Measurements from ENCODE around the gene DNAH9.

Gene DNAH9

DNA sequence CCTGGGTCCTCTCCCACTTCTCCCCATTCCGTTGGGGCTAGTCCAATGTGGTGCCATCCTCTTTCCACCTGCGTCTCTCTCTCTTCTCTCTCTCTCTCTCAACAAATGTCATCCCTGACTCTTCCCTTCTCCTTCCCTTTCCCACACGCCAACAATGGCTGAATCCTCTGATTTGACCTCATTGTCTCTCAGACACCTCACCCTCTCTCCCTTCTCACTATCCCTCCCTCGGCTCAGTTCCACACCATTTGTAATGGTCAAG is 399.6 kb downstream of the DNAH9 start:
- no peaks in the 10 kb centered on the region for H3K27me3 Mint-ChIP-seq
- H3K4me3 Mint-ChIP-seq: peak overlapping the region; percentile 95
- H3K27ac Mint-ChIP-seq: peak overlapping the region; percentile 91
- peaks cover 29% of the 10 kb centered on the region for H3K4me1 Mint-ChIP-seq
- peaks cover 2% of the 10 kb centered on the region for H3K36me3 Mint-ChIP-seq
- H3K9me3 Mint-ChIP-seq: no peaks in the 10 kb centered on the region

DNA sequence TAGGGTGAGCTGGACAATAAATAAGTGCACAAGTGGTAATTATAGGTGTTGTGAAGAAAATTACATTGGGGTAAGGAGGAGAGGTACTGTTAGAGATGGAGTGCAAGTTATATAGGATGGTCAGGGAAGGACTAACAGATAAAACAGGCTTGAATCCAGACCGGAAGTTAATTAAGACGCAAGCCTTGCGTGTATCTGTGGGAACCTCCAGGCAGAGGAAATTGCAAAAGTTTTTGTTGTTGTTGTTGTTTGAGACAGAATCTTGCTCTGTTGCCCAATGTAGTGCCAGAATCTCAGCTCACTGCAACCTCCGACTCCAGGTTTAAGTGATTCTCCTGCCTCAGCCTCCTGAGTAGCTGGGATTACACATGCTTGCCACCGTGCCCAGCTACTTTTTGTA is 401.4 kb downstream of the DNAH9 start:
- Mint-ChIP-seq H3K4me3 (no peak overlapping the region), H3K27ac (no peak overlapping the region), H3K27me3 (no peaks in the 10 kb centered on the region), H3K36me3 (no peaks in the 10 kb centered on the region), H3K4me1 (peaks cover 21% of the 10 kb centered on the region), H3K9me3 (no peaks in the 10 kb centered on the region)

DNA sequence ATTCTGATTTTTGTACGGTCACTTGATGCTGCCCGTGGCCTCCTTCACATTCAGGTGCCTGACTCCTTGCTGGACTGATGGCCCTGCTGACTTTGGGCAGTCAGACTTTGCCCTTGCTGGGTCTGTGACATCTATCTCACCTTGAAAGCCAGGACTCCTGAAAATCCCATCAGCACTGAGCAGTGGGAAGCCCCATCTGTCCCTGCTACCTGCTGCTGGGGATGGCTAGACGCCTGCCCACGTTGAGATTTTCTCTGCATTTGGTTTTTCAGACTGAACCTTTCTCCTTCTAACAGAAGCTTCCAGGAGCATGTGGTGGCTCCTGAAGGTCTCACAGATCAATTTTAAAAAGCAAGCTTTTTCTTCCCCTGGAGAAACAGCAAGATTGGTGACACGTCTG is 409.2 kb downstream of the DNAH9 start:
- Mint-ChIP-seq H3K27ac (no peak overlapping the region), H3K4me3 (no peak overlapping the region), H3K36me3 (no peaks in the 10 kb centered on the region), H3K9me3 (no peaks in the 10 kb centered on the region), H3K27me3 (peaks cover 2% of the 10 kb centered on the region), H3K4me1 (no peaks in the 10 kb centered on the region)

All from activated naive CD4-positive, alpha-beta T cell treated with anti-CD3 and anti-CD28 coated beads, Interleukin-2, amount 50 U/mL, for 24 hours (primary cell).